Erythroblast (primary cell): ENCODE data around the gene MGAM2.

Source experiments
- GATA1 ChIP-seq: IDR thresholded peaks from 2 replicates; pipeline ENCODE4 v1.6.1; 2011; ENCODE audit warnings: low read depth, mild to moderate bottlenecking, control low read depth, low read length, moderate library complexity
- POLR2A ChIP-seq: IDR thresholded peaks from 2 replicates; pipeline ENCODE4 v1.6.1; 2011; ENCODE audit warnings: mild to moderate bottlenecking, low read length

DNA sequence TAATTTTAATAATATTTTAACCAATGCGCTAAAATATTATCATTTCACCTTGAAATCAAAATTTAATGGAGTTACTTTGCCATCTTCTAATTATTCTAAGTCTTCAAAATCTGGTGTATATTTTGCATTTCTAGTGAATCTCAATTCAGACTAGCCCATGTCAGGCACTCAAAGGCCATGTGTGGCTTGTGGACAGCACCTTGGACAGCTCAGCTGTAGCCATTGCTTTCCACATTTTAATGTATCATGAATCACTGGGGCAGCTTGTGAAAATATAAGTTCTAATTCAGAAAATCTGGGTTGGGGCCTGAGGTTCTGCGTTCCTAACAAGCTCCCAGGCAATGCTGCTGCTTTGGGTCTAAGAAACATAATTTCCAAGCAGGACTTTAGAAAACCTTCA lies 57.2 kb downstream of the MGAM2 start:
- no peak for TF ChIP-seq POLR2A
- no peak for TF ChIP-seq GATA1
